GM12878 (cell line): Measurements from ENCODE around the gene UNC5B. TPM values are rescaled to one million over a fixed set of nuclear protein-coding genes. Genes with fewer than 3 reads are reported as not detected.

Experiments
- ATAC-seq: fragments of 200-7000 bp; cut with Tn5 transposase; 3 replicates; pipeline ENCODE4 v1.9.1; 2020; ENCODE audit warnings: mild to moderate bottlenecking, moderate library complexity
- BruUV-seq: library from RNA; stranded (reverse); fragments of 400-500 nt; replicated peaks from 2 replicates; lab custom pipeline; 2021; lab: Mats Ljungman, UMichigan
- CTCF ChIA-PET: fragments of 300-600 bp; sonication (Branson Sonifier 250); formaldehyde crosslinking; extraction: SDS; loops from one replicate; lab custom pipeline; 2021; ENCODE audit warnings: inconsistent platforms; lab: Yijun Ruan, JAX
- POLR2A ChIA-PET: fragments of 350-600 bp; formaldehyde crosslinking; extraction: SDS; loops from one replicate; lab custom pipeline; 2021; ENCODE audit warnings: inconsistent platforms; lab: Charles Lee
- RAD21 ChIA-PET: fragments of 300-600 bp; sonication (Branson Sonifier 250); formaldehyde crosslinking; loops from one replicate; lab custom pipeline; 2023; ENCODE audit warnings: antibody characterized with exemption; ENCODE audit not compliant: unreplicated experiment; lab: Charles Lee
- SMC1A ChIA-PET: fragments of 300-600 bp; sonication (Branson Sonifier 250); formaldehyde crosslinking; loops from one replicate; lab custom pipeline; 2023; ENCODE audit not compliant: unreplicated experiment, uncharacterized antibody; lab: Charles Lee
- DNase-seq: peaks from one replicate; pipeline ENCODE4 v3.0.0-alpha.2; 2011; ENCODE audit warnings: low read depth, low spot score
- FAIRE-seq: peaks from 3 replicates; lab custom pipeline; 2011; peaks lifted over from hg19 to GRCh38; lab: Jason Lieb, UNC
- H2AFZ ChIP-seq: 2 replicates; pipeline ENCODE4 v1.6.0; 2011; ENCODE audit warnings: low read depth, low read length, control low read depth; ENCODE audit not compliant: control insufficient read depth
- H3K27ac ChIP-seq: 2 replicates; pipeline ENCODE4 v1.5.1; 2011; ENCODE audit warnings: control low read depth; ENCODE audit not compliant: control insufficient read depth, insufficient read depth
- H3K27me3 ChIP-seq, 2 experiments: replicated peaks in 1 of 2; 2 replicates each; pipeline versions ENCODE4 v1.6.0 to v1.6.1; 2011; ENCODE audit warnings: low read length in 1 of 2; ENCODE audit not compliant: control insufficient read depth in 2 of 2, insufficient read depth in 2 of 2
- H3K36me3 ChIP-seq, 2 experiments: 2 replicates each; pipeline ENCODE4 v1.5.1; 2011; ENCODE audit warnings: low read length in 1 of 2; ENCODE audit not compliant: control insufficient read depth in 2 of 2, insufficient read depth in 2 of 2
- H3K4me1 ChIP-seq: 2 replicates; pipeline ENCODE4 v1.6.1; 2011; ENCODE audit warnings: mild to moderate bottlenecking, low read length, moderate library complexity, mixed read lengths; ENCODE audit not compliant: control insufficient read depth, insufficient read depth
- H3K4me2 ChIP-seq: 2 replicates; pipeline ENCODE4 v1.6.0; 2011; ENCODE audit warnings: control low read depth; ENCODE audit not compliant: control insufficient read depth, insufficient read depth
- H3K4me3 ChIP-seq: fragments of 200-600 bp; sonication (generic); 2 replicates; pipeline ENCODE4 v1.5.1; 2016
- H3K79me2 ChIP-seq: 2 replicates; pipeline ENCODE4 v1.6.0; 2011; ENCODE audit warnings: low read length; ENCODE audit not compliant: control insufficient read depth, insufficient read depth
- H3K9ac ChIP-seq: 2 replicates; pipeline ENCODE4 v1.8.0; 2011; ENCODE audit warnings: low read length, control low read depth, mixed read lengths; ENCODE audit not compliant: control insufficient read depth, insufficient read depth
- H3K9me3 ChIP-seq: replicated peaks from 3 replicates; pipeline ENCODE4 v1.5.1; 2011; ENCODE audit warnings: mild to moderate bottlenecking, low read length; ENCODE audit not compliant: control insufficient read depth, insufficient read depth
- H4K20me1 ChIP-seq: 2 replicates; pipeline ENCODE4 v1.6.0; 2011; ENCODE audit not compliant: control insufficient read depth, insufficient read depth
- CBX5 ChIP-seq: sonication (generic); IDR thresholded peaks from 2 replicates; pipeline ENCODE4 v1.6.1; 2016; ENCODE audit warnings: low read depth, moderate library complexity, mild to moderate bottlenecking, inconsistent platforms
- CEBPB ChIP-seq, 2 experiments: fragments of 150-350 bp in 1 of 2; IDR thresholded peaks; 2 replicates each; pipeline ENCODE4 v1.6.1; 2012 to 2014; ENCODE audit warnings: low read depth in 2 of 2, low read length in 2 of 2, borderline replicate concordance in 1 of 2, inconsistent platforms in 1 of 2
- DPF2 ChIP-seq: fragments of 450-650 bp; IDR thresholded peaks from 2 replicates; pipeline ENCODE4 v1.6.1; 2017; ENCODE audit warnings: mild to moderate bottlenecking
- EED ChIP-seq: sonication (generic); IDR thresholded peaks from 2 replicates; pipeline ENCODE4 v1.6.1; 2016; ENCODE audit warnings: antibody characterized with exemption, low read depth
- EGR1 ChIP-seq, 2 experiments: IDR thresholded peaks; 1 replicate in 1 of 2; 2 replicates in 1 of 2; pipeline ENCODE4 v1.6.1; 2011 to 2012; ENCODE audit warnings: low read depth in 2 of 2, low read length in 2 of 2, borderline replicate concordance in 1 of 2, mild to moderate bottlenecking in 1 of 2, moderate library complexity in 1 of 2
- MTA3 ChIP-seq: IDR thresholded peaks from 2 replicates; pipeline ENCODE4 v1.6.1; 2012; ENCODE audit warnings: low read length, inconsistent platforms, borderline replicate concordance
- NKRF ChIP-seq: fragments of 450-650 bp; conservative IDR thresholded peaks from 2 replicates; pipeline ENCODE4 v1.6.1; 2017; ENCODE audit warnings: mild to moderate bottlenecking, moderate library complexity
- NR2C1 ChIP-seq: fragments of 450-650 bp; IDR thresholded peaks from 2 replicates; pipeline ENCODE4 v1.6.1; 2017; ENCODE audit warnings: antibody characterized with exemption, mild to moderate bottlenecking, moderate library complexity
- POLR2A ChIP-seq: IDR thresholded peaks from 2 replicates; pipeline ENCODE4 v1.6.1; 2011; ENCODE audit warnings: low read depth, mild to moderate bottlenecking, low read length
- POLR2AphosphoS2 ChIP-seq: IDR thresholded peaks from 2 replicates; pipeline ENCODE4 v1.6.1; 2011; ENCODE audit warnings: low read depth, mild to moderate bottlenecking, low read length, improper control_type of control experiment, moderate library complexity
- RAD21 ChIP-seq: IDR thresholded peaks from 2 replicates; pipeline ENCODE4 v1.6.1; 2011; ENCODE audit warnings: mild to moderate bottlenecking, low read depth, low read length, moderate library complexity; ENCODE audit not compliant: insufficient read depth
- RBBP5 ChIP-seq: fragments of 200-600 bp; sonication (generic); conservative IDR thresholded peaks from 2 replicates; pipeline ENCODE4 v1.6.1; 2016
- RELA ChIP-seq: fragments of 450-650 bp; IDR thresholded peaks from 2 replicates; pipeline ENCODE4 v1.8.0; 2014; ENCODE audit warnings: borderline replicate concordance; ENCODE audit not compliant: partially characterized antibody
- SMAD5 ChIP-seq: IDR thresholded peaks from 2 replicates; pipeline ENCODE4 v1.6.1; 2016; ENCODE audit warnings: antibody characterized with exemption, low read depth
- SREBF2 ChIP-seq: IDR thresholded peaks from 2 replicates; pipeline ENCODE4 v1.6.1; 2012; ENCODE audit warnings: mild to moderate bottlenecking, low read length
- USF2 ChIP-seq: IDR thresholded peaks from 2 replicates; pipeline ENCODE4 v1.6.1; 2011; ENCODE audit warnings: low read depth, low read length, improper control_type of control experiment, borderline replicate concordance
- ZSCAN29 ChIP-seq: fragments of 450-650 bp; IDR thresholded peaks from 2 replicates; pipeline ENCODE4 v1.6.1; 2017; ENCODE audit warnings: mild to moderate bottlenecking, moderate library complexity
- ZZZ3 ChIP-seq: IDR thresholded peaks from 2 replicates; pipeline ENCODE4 v1.6.1; 2011; ENCODE audit warnings: low read depth; ENCODE audit not compliant: control insufficient read depth, insufficient read length
- WGBS: methylation state at CpG from one replicate; pipeline ENCODE4 v1.1.6; 2016; ENCODE audit warnings: low lambda C conversion rate; ENCODE audit not compliant: insufficient replicate concordance, insufficient coverage; ENCODE audit errors: missing lambda C conversion rate; 5-methylcytosine and 5-hydroxymethylcytosine counted together
- in situ Hi-C: fragments of 300-500 bp; cut with MboI; formaldehyde crosslinking; loops from 9 replicates; pipeline ENCODE4 v1.14.3; 2018; ENCODE audit warnings: mixed read lengths
- intact Hi-C: fragments of 100-400 bp; cut with micrococcal nuclease; formaldehyde crosslinking; loops from one replicate; pipeline ENCODE4 v1.14.2; 2022; ENCODE audit not compliant: unreplicated experiment
- polyA plus RNA-seq, 11 experiments: library from polyadenylated mRNA; depleted of rRNA in 4 of 11; unstranded in 6 of 11; stranded (reverse) in 5 of 11; fragments of >200 nt; fragmentation: Nextera tagmentation in 4 of 11; fragmentation: Illumina TruSeq in 1 of 11; extraction: Ambion mirVana in 4 of 11; extraction: Trizol in 1 of 11; gene quantifications; 1 replicate in 1 of 11; 2 replicates in 10 of 11; pipeline versions ENCODE4 v1.2.1 to v1.2.3, GENCODE V29; 2011 to 2016; ENCODE audit warnings: inconsistent platforms in 2 of 11, missing spikeins in 2 of 11, low read depth in 1 of 11
- total RNA-seq, 4 experiments: library from RNA; depleted of rRNA in 3 of 4; stranded (reverse); fragments of >200 nt in 3 of 4; fragmentation: Illumina TruSeq in 1 of 4; extraction: Trizol in 1 of 4; gene quantifications; 2 replicates each; pipeline versions ENCODE4 v1.2.1 to v1.2.3, GENCODE V29; 2013 to 2021

UNC5B gene
- total and polyA plus RNA-seq, 10 of the 15 experiments (the other 5 are each of a cell fraction or from before 2014, with no cell fraction given) = 0.03 to 0.08 TPM; not detected in 8

- no peak for DNase-seq
- no TSS peak for BruUV-seq
Observed at GRCh38 chr10:71260622-71261325, 48.4 kb downstream of the UNC5B start.

More at GRCh38 chr10:71260622-71261325, 48.4 kb downstream of the UNC5B start:
- Histone ChIP-seq H3K4me3 (no peak overlapping the region), H3K27me3 (no peaks in the 10 kb centered on the region; a peak in 1 of 4 replicates), H4K20me1 (no peaks in the 10 kb centered on the region), H3K4me2 (no peak overlapping the region), H3K9ac (no peak overlapping the region), H2AFZ (no peak overlapping the region), H3K36me3 (no peaks in the 10 kb centered on the region), H3K27ac (no peak overlapping the region), H3K9me3 (no peaks in the 10 kb centered on the region), H3K4me1 (no peaks in the 10 kb centered on the region), H3K79me2 (no peaks in the 10 kb centered on the region)
- ChIA-PET SMC1A (no interaction called here), RAD21 (no interaction called here), CTCF (no interaction called here), POLR2A (no interaction called here)
- FAIRE-seq (no peak), ATAC-seq (no peak)
- intact Hi-C loops (no loop called here), in situ Hi-C loops (no loop called here)
- 27% methylated on average over 13 of the region's 13 CpGs for WGBS
- TF ChIP-seq CBX5 (no peak), RBBP5 (no peak), DPF2 (no peak), EGR1 (IDR thresholded peaks at IDR 0.05; ENCODE audit: borderline replicate concordance in 1 of 2, low read depth in 2 of 2, low read length in 2 of 2) (no peak), USF2 (no peak), SREBF2 (no peak), ZSCAN29 (no peak), SMAD5 (no peak), POLR2AphosphoS2 (no peak), EED (no peak), POLR2A (no peak), RELA (no peak), RAD21 (no peak), CEBPB (IDR thresholded peaks at IDR 0.05; ENCODE audit: borderline replicate concordance in 1 of 2, low read depth in 2 of 2, low read length in 2 of 2) (no peak), NR2C1 (no peak), MTA3 (no peak), NKRF (no peak), ZZZ3 (no peak)
